Measurements from ENCODE around the gene ATP10B.
"Not testable (repeated sequence)": the region's sequence is repeated elsewhere in the genome, so short reads cannot be mapped to it uniquely, and the experiment has no call there.

ATP10B gene

DNA sequence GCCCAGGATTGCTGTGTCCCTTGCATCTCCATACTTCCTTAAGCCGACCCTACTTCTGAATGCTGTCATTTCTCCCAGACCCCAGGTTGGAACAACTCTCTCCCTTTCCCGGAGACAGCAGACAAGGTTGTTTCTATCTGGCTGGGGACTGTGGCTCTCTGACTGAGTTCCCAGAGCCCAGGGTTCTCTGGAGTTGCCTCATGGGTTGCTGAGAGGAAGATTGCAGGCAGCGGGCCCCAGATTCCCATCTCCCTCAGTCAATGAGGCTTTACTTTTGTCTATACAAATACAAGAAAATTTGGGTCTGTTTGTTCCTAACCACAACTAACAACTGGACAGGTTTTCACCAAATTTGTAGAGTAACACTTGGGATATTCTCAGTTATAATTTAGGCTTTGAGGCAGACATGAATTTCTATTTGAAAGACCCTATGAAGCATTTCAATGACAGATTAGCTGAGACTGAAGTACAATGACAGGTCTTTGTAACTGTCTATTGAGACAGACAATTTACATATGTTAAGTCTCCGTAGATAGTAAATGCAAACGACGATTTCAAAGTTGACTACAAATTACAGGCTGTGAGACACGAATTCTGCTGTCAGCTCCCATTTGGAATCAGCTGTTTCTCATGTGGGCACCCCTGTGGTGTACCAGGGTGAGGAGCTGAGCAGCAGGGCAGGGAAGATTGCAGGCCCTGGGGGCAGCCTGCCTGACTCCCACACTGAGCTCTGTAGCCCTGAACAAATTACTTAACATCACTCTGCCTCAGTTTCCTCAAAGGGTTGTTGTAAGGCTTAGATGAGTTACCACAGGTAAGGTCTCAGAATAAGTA is 107.5 kb downstream of the ATP10B start:
- H3K4me3 ChIP-seq, result no peak overlapping the region
- TF ChIP-seq, protein P1, sequence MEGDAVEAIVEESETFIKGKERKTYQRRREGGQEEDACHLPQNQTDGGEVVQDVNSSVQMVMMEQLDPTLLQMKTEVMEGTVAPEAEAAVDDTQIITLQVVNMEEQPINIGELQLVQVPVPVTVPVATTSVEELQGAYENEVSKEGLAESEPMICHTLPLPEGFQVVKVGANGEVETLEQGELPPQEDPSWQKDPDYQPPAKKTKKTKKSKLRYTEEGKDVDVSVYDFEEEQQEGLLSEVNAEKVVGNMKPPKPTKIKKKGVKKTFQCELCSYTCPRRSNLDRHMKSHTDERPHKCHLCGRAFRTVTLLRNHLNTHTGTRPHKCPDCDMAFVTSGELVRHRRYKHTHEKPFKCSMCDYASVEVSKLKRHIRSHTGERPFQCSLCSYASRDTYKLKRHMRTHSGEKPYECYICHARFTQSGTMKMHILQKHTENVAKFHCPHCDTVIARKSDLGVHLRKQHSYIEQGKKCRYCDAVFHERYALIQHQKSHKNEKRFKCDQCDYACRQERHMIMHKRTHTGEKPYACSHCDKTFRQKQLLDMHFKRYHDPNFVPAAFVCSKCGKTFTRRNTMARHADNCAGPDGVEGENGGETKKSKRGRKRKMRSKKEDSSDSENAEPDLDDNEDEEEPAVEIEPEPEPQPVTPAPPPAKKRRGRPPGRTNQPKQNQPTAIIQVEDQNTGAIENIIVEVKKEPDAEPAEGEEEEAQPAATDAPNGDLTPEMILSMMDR (IDR thresholded peaks at IDR 0.05), result no peak
- no peak overlapping the region for H3K27ac ChIP-seq
- no peak for DNase-seq (ENCODE audit: low spot score)

DNA sequence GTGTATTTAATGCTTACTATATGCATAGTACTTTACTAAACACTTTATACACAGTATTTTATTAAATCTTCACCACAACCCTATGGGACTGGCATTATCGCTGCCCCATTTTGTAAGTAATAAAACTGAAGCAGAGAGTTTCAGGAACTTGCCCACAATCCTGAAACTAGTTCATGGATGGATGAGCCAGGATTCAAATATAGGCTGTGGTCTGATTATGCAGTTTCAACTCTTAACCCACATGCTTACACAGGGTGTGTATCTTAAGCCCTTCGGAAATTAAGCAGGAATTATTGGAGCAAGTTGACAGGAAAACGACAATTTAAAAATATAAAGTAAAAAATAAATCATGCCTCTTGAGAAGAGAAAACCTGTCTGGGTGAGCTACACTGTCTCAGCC is 109.0 kb downstream of the ATP10B start:
- TF ChIP-seq, protein P1 (IDR thresholded peaks at IDR 0.05), result no peak
- DNase-seq (ENCODE audit: low spot score), result no peak
- H3K4me3 ChIP-seq, result no peak overlapping the region
- no peak overlapping the region for H3K27ac ChIP-seq

DNA sequence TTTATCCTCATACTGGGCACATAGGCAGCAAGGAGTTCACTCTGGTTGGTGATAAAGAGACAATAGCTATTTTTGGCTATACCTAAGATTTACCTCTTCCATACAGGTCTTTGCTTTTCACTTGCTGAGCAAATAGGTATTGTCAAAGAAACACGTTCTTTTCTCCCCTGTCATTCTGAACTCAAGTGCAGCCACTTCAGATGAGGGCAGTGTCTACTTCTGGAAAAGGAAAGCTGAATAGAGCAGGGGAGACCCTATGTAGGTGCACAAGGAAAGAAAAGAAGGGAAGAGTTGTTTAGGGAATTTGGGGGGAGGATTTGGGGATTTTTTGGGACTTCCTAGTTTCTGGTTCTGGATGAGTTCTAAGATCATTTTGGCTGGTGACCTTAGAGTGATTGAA is 109.6 kb downstream of the ATP10B start:
- no peak for DNase-seq (ENCODE audit: low spot score)
- TF ChIP-seq, protein P1 (IDR thresholded peaks at IDR 0.05), result no peak
- Histone ChIP-seq H3K27ac (no peak overlapping the region), H3K4me3 (no peak overlapping the region)

DNA sequence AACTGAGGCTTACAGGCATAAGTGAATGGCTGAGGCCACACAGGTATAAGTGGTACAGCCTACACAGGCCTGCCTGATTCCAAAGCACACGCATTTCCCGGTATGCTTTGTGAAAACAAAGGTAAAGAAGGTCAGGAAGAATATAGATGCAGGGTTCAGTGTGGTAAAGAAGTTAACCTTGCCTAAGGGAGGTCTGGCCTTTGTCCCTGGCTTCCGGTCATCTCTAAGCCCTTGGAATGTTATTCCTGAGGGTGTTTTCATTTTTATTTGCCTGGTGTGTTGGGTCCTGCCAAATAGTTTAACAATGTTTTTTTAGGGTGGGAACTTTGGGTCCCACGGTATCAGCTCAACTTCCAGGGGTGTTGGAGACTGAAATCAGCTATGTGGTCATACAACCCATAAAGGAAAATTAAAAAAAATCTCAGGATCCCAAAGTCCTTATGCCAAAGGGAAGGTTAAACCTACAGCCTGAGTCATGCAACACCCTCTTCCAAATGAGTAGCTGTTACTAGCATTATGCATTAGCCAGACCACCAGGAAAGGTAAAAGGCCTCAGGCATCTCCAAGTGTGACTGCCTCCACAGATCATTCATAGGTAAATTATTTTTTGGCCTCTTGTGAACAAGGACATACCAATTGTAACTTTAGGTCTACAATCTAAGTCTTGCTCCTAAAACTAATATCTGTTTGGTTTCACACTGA is 124.6 kb downstream of the ATP10B start:
- no peak overlapping the region for H3K4me3 ChIP-seq
- TF ChIP-seq, protein P1 (IDR thresholded peaks at IDR 0.05), result no peak
- no peak for DNase-seq (ENCODE audit: low spot score)
- H3K27ac ChIP-seq, result no peak overlapping the region

DNA sequence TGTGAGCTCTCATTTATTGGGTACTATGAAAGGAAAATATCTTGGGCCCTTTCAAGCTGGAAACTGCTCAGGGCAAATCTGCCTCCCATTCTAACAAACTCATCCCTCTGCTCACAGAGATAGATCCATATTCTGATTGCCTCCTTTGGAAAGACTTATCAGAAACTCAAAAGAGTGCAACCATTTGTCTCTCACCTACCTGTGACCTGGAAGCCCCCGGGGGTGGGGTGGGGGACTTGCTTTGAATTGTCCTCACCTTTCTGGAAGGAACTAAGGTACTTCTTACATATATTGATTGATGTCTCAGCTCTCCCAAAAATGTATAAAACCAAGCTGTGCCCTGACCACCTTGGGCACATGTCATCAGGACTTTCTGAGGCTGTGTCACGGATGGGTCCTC is 125.3 kb downstream of the ATP10B start:
- H3K27ac ChIP-seq, result no peak overlapping the region
- no peak overlapping the region for H3K4me3 ChIP-seq
- DNase-seq (ENCODE audit: low spot score), result no peak
- TF ChIP-seq, protein P1 (IDR thresholded peaks at IDR 0.05), result no peak

DNA sequence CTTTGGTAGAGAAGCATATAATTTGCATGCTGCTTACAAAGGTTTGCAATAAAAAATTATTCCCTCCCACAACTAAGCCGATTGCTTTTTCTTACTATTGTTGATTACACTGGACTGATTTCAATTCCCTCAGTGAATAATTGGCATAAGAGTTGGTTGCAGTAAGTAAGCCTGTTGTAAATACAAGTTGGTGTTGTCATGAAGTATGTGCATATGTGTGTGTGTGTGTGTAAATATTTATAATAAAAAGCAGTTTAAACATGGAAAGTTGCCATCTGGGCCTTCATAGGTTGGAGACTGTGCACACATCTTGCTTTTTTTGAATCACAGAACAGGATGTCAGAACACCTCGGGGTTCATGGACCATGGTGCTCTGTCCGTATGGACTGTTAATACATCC is 131.2 kb downstream of the ATP10B start:
- H3K27ac ChIP-seq, result no peak overlapping the region
- no peak overlapping the region for H3K4me3 ChIP-seq
- TF ChIP-seq, protein P1 (IDR thresholded peaks at IDR 0.05), result no peak
- DNase-seq (ENCODE audit: low spot score), result no peak

DNA sequence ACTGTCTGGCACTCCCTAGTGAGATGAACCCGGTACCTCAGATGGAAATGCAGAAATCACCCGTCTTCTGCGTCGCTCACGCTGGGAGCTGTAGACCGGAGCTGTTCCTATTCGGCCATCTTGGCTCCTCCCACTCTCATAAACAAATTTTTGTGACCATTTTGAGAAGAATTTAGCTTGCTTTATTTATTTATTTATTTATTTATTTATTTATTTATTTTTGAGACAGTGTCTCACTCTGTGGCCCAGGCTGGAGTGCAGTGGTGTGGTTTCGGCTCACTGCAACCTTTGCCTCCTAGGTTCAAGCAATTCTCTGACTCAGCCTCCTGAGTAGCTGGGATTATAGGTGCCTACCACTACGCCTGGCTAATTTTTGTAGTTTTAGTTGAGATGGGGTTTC is 136.5 kb downstream of the ATP10B start:
- not testable (repeated sequence) for H3K27ac ChIP-seq; DNase-seq (ENCODE audit: low spot score); H3K4me3 ChIP-seq

Measured in coronary artery (tissue), 2 donors.